ENCODE results near the gene CEP192. TPM values are rescaled to one million over a fixed set of nuclear protein-coding genes. Genes with fewer than 3 reads are reported as not detected.

Gene CEP192
- total and polyA plus RNA-seq, 2 experiments from 2014 or later: 8.4 to 26.3 TPM

- no peak for DNase-seq (ENCODE audit: low read depth in 1 of 2, low spot score in 1 of 2)
- no peak for TF ChIP-seq CTCF (IDR thresholded peaks at IDR 0.05; ENCODE audit: low read depth, low read length)
Observed at GRCh38 chr18:13164406-13164805, 173.2 kb downstream of the CEP192 start.

GRCh38 chr18:13165636-13166423 lies 174.7 kb downstream of the CEP192 start:
- H3K4me1 ChIP-seq (ENCODE audit: low read depth): no peaks in the 10 kb centered on the region
- DNase-seq (ENCODE audit: low read depth in 1 of 2, low spot score in 1 of 2): no peak
- no peaks in the 10 kb centered on the region for H3K9me3 ChIP-seq (ENCODE audit: low read depth)
- H3K27ac ChIP-seq: no peak overlapping the region
- no peaks in the 10 kb centered on the region for H3K36me3 ChIP-seq
- no peak for TF ChIP-seq CTCF (IDR thresholded peaks at IDR 0.05; ENCODE audit: low read depth, low read length)
- no peaks in the 10 kb centered on the region for H3K27me3 ChIP-seq
- no peak overlapping the region for H3K4me3 ChIP-seq

More at GRCh38 chr18:13164406-13164805, 173.2 kb downstream of the CEP192 start:
- Histone ChIP-seq H3K9me3 (ENCODE audit: low read depth) (no peaks in the 10 kb centered on the region), H3K4me1 (ENCODE audit: low read depth) (no peaks in the 10 kb centered on the region), H3K4me3 (no peak overlapping the region), H3K27me3 (no peaks in the 10 kb centered on the region), H3K36me3 (no peaks in the 10 kb centered on the region), H3K27ac (no peak overlapping the region)

- Histone ChIP-seq H3K4me1 (ENCODE audit: low read depth) (no peaks in the 10 kb centered on the region), H3K9me3 (ENCODE audit: low read depth) (no peaks in the 10 kb centered on the region), H3K36me3 (no peaks in the 10 kb centered on the region), H3K4me3 (no peak overlapping the region), H3K27ac (no peak overlapping the region), H3K27me3 (no peaks in the 10 kb centered on the region)
- TF ChIP-seq CTCF (IDR thresholded peaks at IDR 0.05; ENCODE audit: low read depth, low read length): no peak
- DNase-seq (ENCODE audit: low read depth in 1 of 2, low spot score in 1 of 2): no peak
Observed at GRCh38 chr18:13173578-13174145, 182.5 kb downstream of the CEP192 start.

Other genes with a start within 250 kb of the CEP192 start
- gene PTPN2, start 107.1 kb upstream of the CEP192 start, total RNA-seq: 20.4 and 24.7 TPM in 2 replicates
- gene PTPN2, start 107.1 kb upstream of the CEP192 start, polyA plus RNA-seq: 25.4 and 29.8 TPM in 2 replicates
- 14.0 and 20.9 TPM in 2 replicates for gene SEH1L, start 43.4 kb upstream of the CEP192 start, total RNA-seq
- 30.0 and 37.3 TPM in 2 replicates for gene SEH1L, start 43.4 kb upstream of the CEP192 start, polyA plus RNA-seq
- gene LDLRAD4, start 227.4 kb downstream of the CEP192 start, total RNA-seq: 7.9 and 10.5 TPM in 2 replicates
- gene LDLRAD4, start 227.4 kb downstream of the CEP192 start, polyA plus RNA-seq: 7.6 and 11.5 TPM in 2 replicates